Neural progenitor cell (in vitro differentiated cells): Measurements from ENCODE around the gene PLPP2. TPM values are rescaled to one million over a fixed set of nuclear protein-coding genes. Genes with fewer than 3 reads are reported as not detected.

Experiments used
- DNase-seq: peaks from one replicate; pipeline ENCODE4 v3.0.0-alpha.2; 2016; ENCODE audit warnings: low spot score
- H2AFZ ChIP-seq: fragments of 200-600 bp; sonication (generic); replicated peaks from 2 replicates; pipeline ENCODE4 v1.6.1; 2016; ENCODE audit warnings: antibody characterized with exemption
- H3F3A ChIP-seq: fragments of 200-600 bp; sonication (generic); 2 replicates; pipeline ENCODE4 v1.6.1; 2016; ENCODE audit warnings: antibody characterized with exemption, low read depth
- H3K27ac ChIP-seq: fragments of 200-600 bp; sonication (generic); 2 replicates; pipeline ENCODE4 v1.5.1; 2016; ENCODE audit warnings: mild to moderate bottlenecking
- H3K27me3 ChIP-seq: fragments of 200-600 bp; sonication (generic); 2 replicates; pipeline ENCODE4 v1.6.1; 2016; ENCODE audit warnings: mild to moderate bottlenecking, moderate library complexity
- H3K36me3 ChIP-seq: fragments of 200-600 bp; sonication (generic); 2 replicates; pipeline ENCODE4 v1.5.1; 2016
- H3K4me1 ChIP-seq: fragments of 200-600 bp; sonication (generic); 2 replicates; pipeline ENCODE4 v1.6.1; 2016; ENCODE audit warnings: mixed run types
- H3K4me2 ChIP-seq: fragments of 200-600 bp; sonication (generic); 2 replicates; pipeline ENCODE4 v1.6.1; 2016
- H3K4me3 ChIP-seq: fragments of 200-600 bp; sonication (generic); 2 replicates; pipeline ENCODE4 v1.5.1; 2016
- H3K79me2 ChIP-seq: fragments of 200-600 bp; sonication (generic); 2 replicates; pipeline ENCODE4 v1.6.1; 2016; ENCODE audit warnings: low read depth
- H3K9ac ChIP-seq: fragments of 200-600 bp; sonication (generic); 2 replicates; pipeline ENCODE4 v1.6.1; 2016
- H3K9me3 ChIP-seq: fragments of 200-600 bp; sonication (generic); 2 replicates; pipeline ENCODE4 v1.5.1; 2016; ENCODE audit warnings: low read depth
- H4K20me1 ChIP-seq: fragments of 200-600 bp; sonication (generic); 2 replicates; pipeline ENCODE4 v1.6.1; 2016; ENCODE audit warnings: low read depth
- H3K27ac Mint-ChIP-seq: 3 replicates; pipeline ENCODE4 v1.8.0; 2021; ENCODE audit warnings: mixed read lengths
- H3K27me3 Mint-ChIP-seq: 2 replicates; pipeline ENCODE4 v1.8.0; 2022; ENCODE audit warnings: low read depth, mild to moderate bottlenecking, inconsistent platforms, moderate library complexity, mixed read lengths; ENCODE audit not compliant: insufficient read depth
- H3K36me3 Mint-ChIP-seq: 3 replicates; pipeline ENCODE4 v1.8.0; 2021; ENCODE audit warnings: mixed read lengths
- H3K4me1 Mint-ChIP-seq: 3 replicates; pipeline ENCODE4 v1.8.0; 2021; ENCODE audit warnings: mixed read lengths
- H3K4me3 Mint-ChIP-seq: 3 replicates; pipeline ENCODE4 v1.8.0; 2021; ENCODE audit warnings: mild to moderate bottlenecking, moderate library complexity, mixed read lengths
- H3K9me3 Mint-ChIP-seq: 3 replicates; pipeline ENCODE4 v1.8.0; 2020; ENCODE audit warnings: mixed read lengths
- EZH2 ChIP-seq: fragments of 200-600 bp; sonication (generic); IDR thresholded peaks from 2 replicates; pipeline ENCODE4 v1.6.1; 2017; ENCODE audit warnings: antibody characterized with exemption, mild to moderate bottlenecking, moderate library complexity
- EZH2phosphoT487 ChIP-seq: fragments of 200-600 bp; sonication (generic); IDR thresholded peaks from 2 replicates; pipeline ENCODE4 v1.6.1; 2017; ENCODE audit warnings: antibody characterized with exemption
- total RNA-seq: library from RNA; depleted of rRNA; stranded (reverse); fragments of >200 nt; gene quantifications from 2 replicates; pipeline ENCODE4 v1.2.3, GENCODE V29; 2015; ENCODE audit warnings: low replicate concordance
- TF ChIP-seq, protein P1 (sequence below): fragments of 200-600 bp; sonication (generic); IDR thresholded peaks from 2 replicates; pipeline ENCODE4 v1.5.1; 2017; ENCODE audit warnings: antibody characterized with exemption, mild to moderate bottlenecking

PLPP2 gene
- total RNA-seq, 1 donor from 2014 or later: not detected

- Mint-ChIP-seq H3K27me3 (peaks cover 29% of the 10 kb centered on the region), H3K36me3 (no peaks in the 10 kb centered on the region), H3K4me1 (peaks cover 19% of the 10 kb centered on the region), H3K4me3 (peak overlapping the region; percentile 57), H3K9me3 (no peaks in the 10 kb centered on the region), H3K27ac (no peak overlapping the region)
- Histone ChIP-seq H3K27ac (no peak overlapping the region), H3K4me3 (peak overlapping the region; percentile 35), H4K20me1 (peaks cover 18% of the 10 kb centered on the region), H3K79me2 (no peaks in the 10 kb centered on the region), H3K9ac (no peak overlapping the region), H3F3A (peaks cover 6% of the 10 kb centered on the region), H3K4me2 (peak overlapping the region; percentile 71), H3K36me3 (no peaks in the 10 kb centered on the region), H2AFZ (no peak overlapping the region), H3K27me3 (peaks cover 70% of the 10 kb centered on the region), H3K4me1 (peaks cover 18% of the 10 kb centered on the region), H3K9me3 (no peaks in the 10 kb centered on the region)
- peak; percentile 51 for DNase-seq
- TF ChIP-seq EZH2phosphoT487 (peak; percentile 76), EZH2 (peak; percentile 66)
- TF ChIP-seq, protein P1, sequence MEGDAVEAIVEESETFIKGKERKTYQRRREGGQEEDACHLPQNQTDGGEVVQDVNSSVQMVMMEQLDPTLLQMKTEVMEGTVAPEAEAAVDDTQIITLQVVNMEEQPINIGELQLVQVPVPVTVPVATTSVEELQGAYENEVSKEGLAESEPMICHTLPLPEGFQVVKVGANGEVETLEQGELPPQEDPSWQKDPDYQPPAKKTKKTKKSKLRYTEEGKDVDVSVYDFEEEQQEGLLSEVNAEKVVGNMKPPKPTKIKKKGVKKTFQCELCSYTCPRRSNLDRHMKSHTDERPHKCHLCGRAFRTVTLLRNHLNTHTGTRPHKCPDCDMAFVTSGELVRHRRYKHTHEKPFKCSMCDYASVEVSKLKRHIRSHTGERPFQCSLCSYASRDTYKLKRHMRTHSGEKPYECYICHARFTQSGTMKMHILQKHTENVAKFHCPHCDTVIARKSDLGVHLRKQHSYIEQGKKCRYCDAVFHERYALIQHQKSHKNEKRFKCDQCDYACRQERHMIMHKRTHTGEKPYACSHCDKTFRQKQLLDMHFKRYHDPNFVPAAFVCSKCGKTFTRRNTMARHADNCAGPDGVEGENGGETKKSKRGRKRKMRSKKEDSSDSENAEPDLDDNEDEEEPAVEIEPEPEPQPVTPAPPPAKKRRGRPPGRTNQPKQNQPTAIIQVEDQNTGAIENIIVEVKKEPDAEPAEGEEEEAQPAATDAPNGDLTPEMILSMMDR: no peak
Observed at GRCh38 chr19:290372-291005, 714 bp downstream of the PLPP2 start.

DNA sequence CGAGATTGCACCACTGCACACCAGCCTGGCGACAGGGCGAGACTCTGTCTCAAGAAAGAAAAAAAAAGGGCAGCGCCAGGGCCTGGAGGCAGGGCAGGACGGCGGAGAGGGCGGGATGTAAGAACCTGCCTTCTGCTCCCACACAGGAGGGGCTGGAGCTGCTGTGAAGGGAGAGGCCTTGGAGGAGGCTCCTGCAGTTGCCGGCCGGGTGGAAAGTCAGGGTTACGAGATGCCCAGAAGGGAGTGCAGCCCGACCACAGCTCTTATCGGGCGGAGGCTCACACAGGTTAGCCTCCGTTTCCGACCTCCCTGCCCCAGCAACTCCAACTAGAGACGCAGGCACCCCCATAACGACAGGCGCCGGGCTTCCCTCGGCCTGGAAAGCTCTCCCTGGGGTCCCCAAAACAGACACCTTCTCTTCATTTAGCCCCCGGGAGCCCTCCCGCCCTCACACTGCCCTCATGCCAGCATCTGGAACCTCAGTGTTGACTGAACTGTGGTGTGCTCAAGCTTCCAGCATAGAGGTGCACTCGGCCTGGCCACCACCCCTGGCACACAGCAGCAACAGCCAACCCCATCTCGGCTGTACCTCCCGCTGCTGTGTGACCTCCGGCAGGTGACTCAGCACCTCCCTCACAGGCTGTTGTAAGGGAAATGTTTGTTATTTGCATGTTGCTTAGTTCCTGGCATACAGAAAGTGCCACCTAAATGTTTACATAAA lies 1.4 kb downstream of the PLPP2 start:
- no peak overlapping the region for H3K9ac ChIP-seq
- peaks cover 29% of the 10 kb centered on the region for H3K27me3 Mint-ChIP-seq
- TF ChIP-seq EZH2phosphoT487 (no peak), EZH2 (no peak)
- TF ChIP-seq, protein P1: no peak
- no peaks in the 10 kb centered on the region for H3K79me2 ChIP-seq
- no peaks in the 10 kb centered on the region for H3K9me3 Mint-ChIP-seq
- H3K27ac ChIP-seq: no peak overlapping the region
- H4K20me1 ChIP-seq: peaks cover 11% of the 10 kb centered on the region
- peaks cover 16% of the 10 kb centered on the region for H3K4me1 Mint-ChIP-seq
- no peak overlapping the region for H3K4me3 Mint-ChIP-seq
- peaks cover 66% of the 10 kb centered on the region for H3K27me3 ChIP-seq
- no peak overlapping the region for H3K27ac Mint-ChIP-seq
- H3F3A ChIP-seq: peaks cover 6% of the 10 kb centered on the region
- DNase-seq: no peak
- H3K4me3 ChIP-seq: no peak overlapping the region
- H3K4me2 ChIP-seq: peak overlapping the region; percentile 71
- H3K36me3 Mint-ChIP-seq: no peaks in the 10 kb centered on the region
- H2AFZ ChIP-seq: no peak overlapping the region
- H3K4me1 ChIP-seq: peaks cover 16% of the 10 kb centered on the region
- H3K9me3 ChIP-seq: no peaks in the 10 kb centered on the region
- H3K36me3 ChIP-seq: no peaks in the 10 kb centered on the region

- H3K4me3 ChIP-seq: no peak overlapping the region
- H3K36me3 Mint-ChIP-seq: no peaks in the 10 kb centered on the region
- H3K4me2 ChIP-seq: no peak overlapping the region
- no peaks in the 10 kb centered on the region for H3K79me2 ChIP-seq
- H3K9me3 ChIP-seq: no peaks in the 10 kb centered on the region
- H3K27me3 Mint-ChIP-seq: peaks cover 23% of the 10 kb centered on the region
- H3K9ac ChIP-seq: no peak overlapping the region
- H3K9me3 Mint-ChIP-seq: no peaks in the 10 kb centered on the region
- peaks cover 10% of the 10 kb centered on the region for H3K4me1 Mint-ChIP-seq
- H3K27ac Mint-ChIP-seq: no peak overlapping the region
- no peaks in the 10 kb centered on the region for H3K36me3 ChIP-seq
- H3K4me1 ChIP-seq: peaks cover 11% of the 10 kb centered on the region
- peaks cover 6% of the 10 kb centered on the region for H3F3A ChIP-seq
- H3K27ac ChIP-seq: no peak overlapping the region
- TF ChIP-seq EZH2 (no peak), EZH2phosphoT487 (no peak)
- TF ChIP-seq, protein P1: no peak
- H3K27me3 ChIP-seq: peaks cover 57% of the 10 kb centered on the region
- no peak overlapping the region for H2AFZ ChIP-seq
- no peak overlapping the region for H3K4me3 Mint-ChIP-seq
- H4K20me1 ChIP-seq: peaks cover 9% of the 10 kb centered on the region
- no peak for DNase-seq
Observed at GRCh38 chr19:288911-289310, 2.3 kb downstream of the PLPP2 start.
